HG02840 (cell line): ENCODE results near the gene MEF2D.

Source experiments
- ATAC-seq: cut with Tn5 transposase; IDR thresholded peaks from one replicate; pipeline ENCODE4 v1.9.1; 2021; ENCODE audit warnings: mild to moderate bottlenecking, moderate library complexity, moderate number of reproducible peaks; ENCODE audit not compliant: unreplicated experiment, low FRiP score

The MEF2D gene

GRCh38 chr1:156431769-156432668 lies 68.6 kb downstream of the MEF2D start:
- ATAC-seq, result no peak

GRCh38 chr1:156431366-156431765 lies 69.2 kb downstream of the MEF2D start:
- no peak for ATAC-seq

GRCh38 chr1:156430866-156431265 lies 69.7 kb downstream of the MEF2D start:
- no peak for ATAC-seq

- ATAC-seq, result no peak
Measured at GRCh38 chr1:156430303-156430702, 70.3 kb downstream of the MEF2D start.

- no peak for ATAC-seq
Measured at GRCh38 chr1:156429313-156430060, 71.1 kb downstream of the MEF2D start.

- no peak for ATAC-seq
Measured at GRCh38 chr1:156428746-156429288, 71.8 kb downstream of the MEF2D start.

GRCh38 chr1:156427957-156428356 lies 72.6 kb downstream of the MEF2D start:
- ATAC-seq, result no peak

GRCh38 chr1:156425943-156426342 lies 74.6 kb downstream of the MEF2D start:
- no peak for ATAC-seq

- ATAC-seq, result no peak
Measured at GRCh38 chr1:156424806-156425432, 75.7 kb downstream of the MEF2D start.

- ATAC-seq, result no peak
Measured at GRCh38 chr1:156423422-156424352, 76.9 kb downstream of the MEF2D start.

GRCh38 chr1:156422602-156423091 lies 77.9 kb downstream of the MEF2D start:
- ATAC-seq, result no peak

GRCh38 chr1:156421939-156422601 lies 78.5 kb downstream of the MEF2D start:
- no peak for ATAC-seq

- peak; percentile 55 for ATAC-seq
Measured at GRCh38 chr1:156421062-156421938, 79.3 kb downstream of the MEF2D start.

- no peak for ATAC-seq
Measured at GRCh38 chr1:156420205-156421061, 80.1 kb downstream of the MEF2D start.

- ATAC-seq, result no peak
Measured at GRCh38 chr1:156419854-156420204, 80.7 kb downstream of the MEF2D start.

- ATAC-seq, result no peak
Measured at GRCh38 chr1:156418416-156419070, 82.0 kb downstream of the MEF2D start.
